GM21528 (cell line): ENCODE results near the gene SYAP1.
A peak's percentile ranks its signal among the peaks of the same experiment; 100 is the strongest.
"Not testable (repeated sequence)": the region's sequence is repeated elsewhere in the genome, so short reads cannot be mapped to it uniquely, and the experiment has no call there.

ENCODE experiments used
- ATAC-seq: cut with Tn5 transposase; IDR thresholded peaks from one replicate; pipeline ENCODE4 v1.9.1; 2021; ENCODE audit warnings: mild to moderate bottlenecking, moderate library complexity; ENCODE audit not compliant: unreplicated experiment, low FRiP score

Gene SYAP1

GRCh38 chrX:16774746-16775145 lies 55.3 kb downstream of the SYAP1 start:
- ATAC-seq, result no peak

- no peak for ATAC-seq
Observed at GRCh38 chrX:16778545-16778944, 59.1 kb downstream of the SYAP1 start.

- no peak for ATAC-seq
Observed at GRCh38 chrX:16778993-16779392, 59.6 kb downstream of the SYAP1 start.

GRCh38 chrX:16779815-16780214 lies 60.4 kb downstream of the SYAP1 start:
- not testable (repeated sequence) for ATAC-seq

GRCh38 chrX:16783452-16783851 lies 64.0 kb downstream of the SYAP1 start:
- ATAC-seq, result no peak

- not testable (repeated sequence) for ATAC-seq
Observed at GRCh38 chrX:16784440-16784839, 65.0 kb downstream of the SYAP1 start.

GRCh38 chrX:16785247-16786138 lies 66.1 kb downstream of the SYAP1 start:
- no peak for ATAC-seq

- ATAC-seq, result peak; percentile 99
Observed at GRCh38 chrX:16786139-16786790, 66.9 kb downstream of the SYAP1 start, which contains the start of gene TXLNG. Gene TXLNG (plus strand): TSS chrX:16786466. CDS start chrX:16786488, 22 bp downstream.

GRCh38 chrX:16786791-16787735 lies 67.7 kb downstream of the SYAP1 start:
- ATAC-seq, result peak; percentile 28

- no peak for ATAC-seq
Observed at GRCh38 chrX:16788477-16788876, 69.1 kb downstream of the SYAP1 start.

- no peak for ATAC-seq
Observed at GRCh38 chrX:16796298-16796697, 76.9 kb downstream of the SYAP1 start.

GRCh38 chrX:16797358-16797757 lies 77.9 kb downstream of the SYAP1 start:
- no peak for ATAC-seq

GRCh38 chrX:16797841-16798240 lies 78.4 kb downstream of the SYAP1 start:
- no peak for ATAC-seq

- ATAC-seq, result no peak
Observed at GRCh38 chrX:16804923-16805464, 85.6 kb downstream of the SYAP1 start.

- ATAC-seq, result no peak
Observed at GRCh38 chrX:16807548-16807947, 88.1 kb downstream of the SYAP1 start.

GRCh38 chrX:16807976-16808542 lies 88.6 kb downstream of the SYAP1 start:
- no peak for ATAC-seq

- ATAC-seq, result no peak
Observed at GRCh38 chrX:16814597-16814996, 95.2 kb downstream of the SYAP1 start.
